CD4-positive, CD25-positive, alpha-beta regulatory T cell (primary cell): ENCODE data around the gene WDFY3. TPM values are rescaled to one million over a fixed set of nuclear protein-coding genes. Genes with fewer than 3 reads are reported as not detected.

Experiments used
- ATAC-seq, 2 donors: fragments of 150-1000 bp; cut with Tn5 transposase; one replicate each; pipeline ENCODE4 v1.10.0; 2021; ENCODE audit warnings: low read depth in 2 of 2, moderate number of reproducible peaks in 2 of 2, moderate library complexity in 1 of 2
- DNase-seq, 3 donors: peaks; one replicate each; pipeline versions ENCODE4 v3.0.0 to v3.0.0-alpha.2; 2012 to 2022; ENCODE audit warnings: mixed read lengths in 1 of 3
- H3K27ac ChIP-seq: one replicate; pipeline ENCODE4 v1.7.0; 2013; ENCODE audit warnings: mild to moderate bottlenecking, low read length; ENCODE audit not compliant: insufficient read depth, poor library complexity, severe bottlenecking
- H3K27me3 ChIP-seq: one replicate; pipeline ENCODE4 v1.7.0; 2013; ENCODE audit warnings: low read length; ENCODE audit not compliant: control insufficient read depth, insufficient read depth
- H3K36me3 ChIP-seq: one replicate; pipeline ENCODE4 v1.7.0; 2013; ENCODE audit warnings: mild to moderate bottlenecking, low read length, moderate library complexity; ENCODE audit not compliant: control insufficient read depth, insufficient read depth
- H3K4me1 ChIP-seq: 2 replicates; pipeline ENCODE4 v1.7.0; 2013; ENCODE audit warnings: mild to moderate bottlenecking, low read length; ENCODE audit not compliant: insufficient read depth, control insufficient read depth, poor library complexity, severe bottlenecking
- H3K4me3 ChIP-seq: one replicate; pipeline ENCODE4 v1.7.0; 2013; ENCODE audit warnings: low read depth, mild to moderate bottlenecking, low read length, moderate library complexity
- H3K9me3 ChIP-seq, 2 experiments: 1 replicate in 1 of 2; 2 replicates in 1 of 2; pipeline ENCODE4 v1.7.0; 2013; ENCODE audit warnings: low read length in 2 of 2, mild to moderate bottlenecking in 1 of 2, moderate library complexity in 1 of 2; ENCODE audit not compliant: control insufficient read depth in 2 of 2
- H3K27ac Mint-ChIP-seq, 3 donors: one replicate each; pipeline ENCODE4 v1.8.0; 2020 to 2022; ENCODE audit warnings: mild to moderate bottlenecking in 3 of 3, mixed read lengths in 3 of 3, moderate library complexity in 2 of 3
- H3K27me3 Mint-ChIP-seq: one replicate; pipeline ENCODE4 v1.8.0; 2022; ENCODE audit warnings: mild to moderate bottlenecking, mixed read lengths
- H3K36me3 Mint-ChIP-seq: one replicate; pipeline ENCODE4 v1.8.0; 2020; ENCODE audit warnings: mixed read lengths
- H3K4me1 Mint-ChIP-seq, 4 donors: one replicate each; pipeline ENCODE4 v1.8.0; 2020 to 2022; ENCODE audit warnings: mixed read lengths in 4 of 4, mild to moderate bottlenecking in 1 of 4
- H3K4me3 Mint-ChIP-seq, 4 donors: one replicate each; pipeline ENCODE4 v1.8.0; 2020 to 2022; ENCODE audit warnings: mild to moderate bottlenecking in 4 of 4, mixed read lengths in 4 of 4, moderate library complexity in 3 of 4
- H3K9me3 Mint-ChIP-seq, 7 donors: one replicate each; pipeline ENCODE4 v1.8.0; 2020 to 2022; ENCODE audit warnings: mixed read lengths in 7 of 7, mild to moderate bottlenecking in 3 of 7, moderate library complexity in 2 of 7
- polyA plus RNA-seq, 4 donors: library from polyadenylated mRNA; unstranded; fragments of 300-500 nt; fragmentation: Illumina TruSeq; gene quantifications; one replicate each; pipeline ENCODE4 v1.2.3, GENCODE V29; 2021
- total RNA-seq: library from RNA; stranded (reverse); gene quantifications from one replicate; pipeline ENCODE4 v1.2.3, GENCODE V29; 2022

WDFY3 gene
- total and polyA plus RNA-seq, 5 donors from 2014 or later: 0.44 TPM; not detected in 4

GRCh38 chr4:84697615-84698201 is 268.8 kb downstream of the WDFY3 start:
- Mint-ChIP-seq H3K27ac (no peak overlapping the region), H3K4me1 (no peaks in the 10 kb centered on the region), H3K27me3 (no peaks in the 10 kb centered on the region), H3K4me3 (no peak overlapping the region), H3K36me3 (no peaks in the 10 kb centered on the region), H3K9me3 (peaks cover 0 to 2% (median 0%) of the 10 kb centered on the region in 7 donors)
- DNase-seq (no peak), ATAC-seq (no peak)
- Histone ChIP-seq H3K27ac (no peak overlapping the region), H3K9me3 (no peaks in the 10 kb centered on the region), H3K27me3 (no peaks in the 10 kb centered on the region), H3K36me3 (no peaks in the 10 kb centered on the region), H3K4me1 (no peaks in the 10 kb centered on the region), H3K4me3 (no peak overlapping the region)

DNA sequence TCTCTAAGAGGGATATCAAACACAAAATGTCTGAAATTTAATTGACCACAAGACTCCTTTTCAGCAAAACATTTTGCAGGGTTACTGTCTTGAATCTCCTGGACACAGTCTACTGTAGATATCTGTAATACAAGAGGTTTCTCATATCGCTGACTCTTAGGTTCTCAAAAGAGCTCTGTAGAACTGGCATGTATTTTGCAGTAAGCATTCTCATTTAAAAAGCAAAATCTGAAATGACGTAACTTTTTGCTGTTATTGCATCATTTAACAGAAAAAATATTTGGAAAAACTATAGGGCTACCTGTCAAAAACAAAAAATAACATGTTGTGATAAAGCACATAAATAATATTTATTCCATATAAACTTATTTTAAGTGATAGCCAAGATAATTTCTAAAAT is 269.3 kb downstream of the WDFY3 start:
- H3K36me3 ChIP-seq: no peaks in the 10 kb centered on the region
- H3K27me3 ChIP-seq: no peaks in the 10 kb centered on the region
- no peak overlapping the region for H3K4me3 Mint-ChIP-seq
- no peak overlapping the region for H3K27ac ChIP-seq
- no peaks in the 10 kb centered on the region for H3K4me1 ChIP-seq
- DNase-seq (no peak), ATAC-seq (no peak)
- peaks cover 0 to 2% (median 0%) of the 10 kb centered on the region in 7 donors for H3K9me3 Mint-ChIP-seq
- H3K27ac Mint-ChIP-seq: no peak overlapping the region
- no peak overlapping the region for H3K4me3 ChIP-seq
- H3K36me3 Mint-ChIP-seq: no peaks in the 10 kb centered on the region
- no peaks in the 10 kb centered on the region for H3K27me3 Mint-ChIP-seq
- no peaks in the 10 kb centered on the region for H3K4me1 Mint-ChIP-seq
- H3K9me3 ChIP-seq: no peaks in the 10 kb centered on the region

DNA sequence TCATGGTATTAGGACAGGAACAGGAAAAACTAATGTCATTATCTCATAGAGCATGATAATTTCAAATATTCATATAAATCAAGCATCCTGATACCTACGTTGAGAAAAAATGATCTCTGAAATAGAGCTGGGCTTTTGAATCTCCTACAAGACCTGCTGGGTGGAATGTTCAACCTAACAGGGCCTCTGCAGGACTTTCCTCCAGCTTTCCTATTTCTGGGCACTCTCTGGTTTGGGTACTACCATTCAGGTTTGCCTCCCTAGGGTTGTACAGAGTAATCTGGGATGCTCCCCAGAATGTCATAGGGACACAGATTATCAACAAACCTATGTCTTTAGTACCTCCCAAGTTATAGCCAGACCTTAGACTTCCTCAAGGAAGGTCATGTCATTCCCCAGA is 274.7 kb downstream of the WDFY3 start:
- H3K4me1 Mint-ChIP-seq: no peaks in the 10 kb centered on the region
- ATAC-seq: no peak
- H3K36me3 ChIP-seq: no peaks in the 10 kb centered on the region

DNA sequence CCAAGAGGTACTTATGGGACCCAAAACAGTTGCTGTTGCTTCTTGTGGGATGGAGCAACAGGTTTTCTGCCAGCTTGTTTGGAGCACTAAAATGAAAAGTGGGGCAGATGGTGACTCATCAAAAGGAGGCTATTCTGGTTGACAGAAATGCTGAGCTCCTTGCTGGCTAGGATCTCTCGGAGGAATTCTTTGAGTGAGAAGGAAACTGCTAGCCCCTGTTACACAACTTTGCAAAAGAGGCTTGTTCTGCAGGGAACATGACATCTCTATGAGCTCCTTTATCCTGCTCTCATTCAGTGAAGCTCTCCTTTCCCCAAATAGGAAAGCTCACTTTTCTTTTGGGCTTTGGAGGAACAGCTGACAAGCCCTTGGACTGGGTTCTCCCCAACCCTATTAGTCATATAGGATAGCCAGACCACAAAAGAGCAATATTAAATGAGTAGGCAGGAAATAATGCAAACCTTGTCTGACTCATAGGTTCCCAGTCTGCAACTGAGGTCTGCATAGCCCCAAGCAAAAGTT is 275.3 kb downstream of the WDFY3 start:
- no peaks in the 10 kb centered on the region for H3K36me3 Mint-ChIP-seq
- H3K27me3 Mint-ChIP-seq: no peaks in the 10 kb centered on the region
- Histone ChIP-seq H3K27me3 (no peaks in the 10 kb centered on the region), H3K9me3 (no peaks in the 10 kb centered on the region), H3K4me1 (no peaks in the 10 kb centered on the region), H3K4me3 (no peak overlapping the region), H3K27ac (no peak overlapping the region), H3K36me3 (no peaks in the 10 kb centered on the region)
- ATAC-seq (no peak), DNase-seq (no peak)
- H3K27ac Mint-ChIP-seq: no peak overlapping the region
- no peak overlapping the region for H3K4me3 Mint-ChIP-seq
- H3K9me3 Mint-ChIP-seq: peaks cover 0 to 1% (median 0%) of the 10 kb centered on the region in 7 donors
- no peaks in the 10 kb centered on the region for H3K4me1 Mint-ChIP-seq

More for the DNA sequence above, 274.7 kb downstream of the WDFY3 start:
- Mint-ChIP-seq H3K9me3 (peaks cover 0 to 1% (median 0%) of the 10 kb centered on the region in 7 donors), H3K27ac (no peak overlapping the region), H3K27me3 (no peaks in the 10 kb centered on the region), H3K4me3 (no peak overlapping the region), H3K36me3 (no peaks in the 10 kb centered on the region)
- Histone ChIP-seq H3K9me3 (no peaks in the 10 kb centered on the region), H3K4me1 (no peaks in the 10 kb centered on the region), H3K27me3 (no peaks in the 10 kb centered on the region), H3K4me3 (no peak overlapping the region), H3K27ac (no peak overlapping the region)
- no peak for DNase-seq

DNA sequence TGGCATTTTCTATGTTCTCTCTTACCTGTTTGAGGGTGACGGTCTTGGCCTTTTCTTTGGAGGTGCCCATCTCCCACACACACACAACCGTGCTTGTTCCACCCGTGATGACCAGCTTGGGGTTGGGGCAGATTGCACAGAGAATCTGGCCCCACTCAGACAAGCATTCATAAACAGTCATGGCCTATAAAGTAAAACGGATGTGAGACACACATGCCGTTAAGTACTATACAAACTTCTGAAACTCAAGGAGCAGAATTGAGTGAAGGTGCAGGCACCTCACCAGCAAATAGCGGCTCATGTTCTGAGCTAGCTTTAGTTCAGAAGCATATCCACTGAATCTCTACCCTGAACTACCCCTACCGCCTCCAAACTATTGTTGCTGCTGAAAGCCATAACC is 276.0 kb downstream of the WDFY3 start:
- ATAC-seq (no peak), DNase-seq (no peak)
- H3K36me3 Mint-ChIP-seq: no peaks in the 10 kb centered on the region

DNA sequence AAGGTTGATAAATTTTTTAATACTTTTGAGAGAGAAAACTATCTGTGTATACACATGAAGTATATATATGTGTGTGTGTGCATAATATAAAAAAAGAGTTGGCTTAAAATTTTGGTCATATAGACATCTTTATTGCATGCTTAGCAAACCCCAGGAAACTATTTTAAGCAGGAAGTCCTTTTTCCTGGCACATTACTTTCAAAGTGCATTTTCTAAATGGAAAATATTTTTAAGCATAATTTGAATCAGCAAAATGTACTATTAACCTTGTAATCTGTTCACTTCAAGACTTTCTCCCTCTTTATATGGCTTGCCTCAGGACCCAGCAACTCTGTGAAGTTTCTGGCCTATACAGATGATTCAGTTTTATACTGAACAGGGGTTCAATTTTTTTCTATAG is 277.3 kb downstream of the WDFY3 start:
- no peaks in the 10 kb centered on the region for H3K4me1 Mint-ChIP-seq
- H3K4me1 ChIP-seq: no peaks in the 10 kb centered on the region
- H3K9me3 ChIP-seq: no peaks in the 10 kb centered on the region
- no peak overlapping the region for H3K27ac Mint-ChIP-seq
- H3K27me3 ChIP-seq: no peaks in the 10 kb centered on the region
- H3K4me3 ChIP-seq: no peak overlapping the region
- no peaks in the 10 kb centered on the region for H3K27me3 Mint-ChIP-seq
- no peaks in the 10 kb centered on the region for H3K36me3 ChIP-seq
- DNase-seq (no peak), ATAC-seq (no peak)
- no peaks in the 10 kb centered on the region for H3K36me3 Mint-ChIP-seq
- no peaks in the 10 kb centered on the region for H3K9me3 Mint-ChIP-seq
- H3K27ac ChIP-seq: no peak overlapping the region
- no peak overlapping the region for H3K4me3 Mint-ChIP-seq

More for the DNA sequence above, 276.0 kb downstream of the WDFY3 start:
- H3K27me3 Mint-ChIP-seq: no peaks in the 10 kb centered on the region
- H3K27ac Mint-ChIP-seq: no peak overlapping the region
- Histone ChIP-seq H3K27me3 (no peaks in the 10 kb centered on the region), H3K4me1 (no peaks in the 10 kb centered on the region), H3K9me3 (no peaks in the 10 kb centered on the region), H3K4me3 (no peak overlapping the region), H3K36me3 (no peaks in the 10 kb centered on the region), H3K27ac (no peak overlapping the region)
- no peak overlapping the region for H3K4me3 Mint-ChIP-seq
- peaks cover 0 to 1% (median 0%) of the 10 kb centered on the region in 7 donors for H3K9me3 Mint-ChIP-seq
- no peaks in the 10 kb centered on the region for H3K4me1 Mint-ChIP-seq

DNA sequence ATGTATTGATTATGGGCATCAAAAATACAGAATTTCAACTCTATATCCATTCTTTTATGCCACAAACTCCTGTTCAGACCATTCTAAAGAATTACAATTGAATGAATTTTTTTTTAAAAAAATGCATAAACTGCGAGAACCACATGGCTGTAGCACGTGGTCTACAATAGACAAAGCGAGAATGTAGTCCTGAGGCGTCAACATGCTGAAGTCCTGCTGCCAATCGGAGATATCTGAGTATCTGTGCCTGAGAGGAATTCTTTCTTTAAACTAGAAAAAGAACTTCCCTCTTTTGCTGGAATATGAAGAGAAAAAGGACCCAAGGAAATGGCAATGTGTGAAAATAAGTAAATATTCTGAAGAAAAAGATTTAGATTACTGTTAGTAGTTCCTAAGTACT is 277.9 kb downstream of the WDFY3 start:
- Mint-ChIP-seq H3K4me1 (no peaks in the 10 kb centered on the region), H3K27me3 (no peaks in the 10 kb centered on the region), H3K9me3 (no peaks in the 10 kb centered on the region), H3K27ac (no peak overlapping the region), H3K36me3 (no peaks in the 10 kb centered on the region), H3K4me3 (peak overlapping the region in 1 of 4 donors; percentile 38)
- Histone ChIP-seq H3K9me3 (no peaks in the 10 kb centered on the region), H3K4me3 (no peak overlapping the region), H3K27me3 (no peaks in the 10 kb centered on the region), H3K36me3 (no peaks in the 10 kb centered on the region), H3K4me1 (no peaks in the 10 kb centered on the region), H3K27ac (no peak overlapping the region)
- ATAC-seq: no peak
- DNase-seq: no peak

DNA sequence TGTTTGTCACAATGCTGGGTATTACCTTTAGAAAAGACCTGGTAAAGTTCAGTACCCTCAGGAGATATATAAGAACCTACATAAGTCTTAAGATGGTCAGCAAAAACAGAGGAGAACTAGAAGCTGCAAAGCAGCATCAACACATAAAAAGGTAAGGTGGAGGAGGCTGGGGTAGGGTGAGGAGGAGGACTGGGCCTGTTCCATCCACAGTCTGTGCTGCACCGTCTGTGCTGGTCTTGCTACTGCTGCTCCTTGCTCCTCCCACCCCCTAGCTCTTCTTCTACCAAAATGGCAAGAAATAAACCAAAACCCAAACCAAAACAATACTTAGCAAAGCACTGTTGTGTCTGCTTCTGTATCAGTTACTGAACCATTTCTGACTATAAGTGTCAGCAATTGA is 281.4 kb downstream of the WDFY3 start:
- Mint-ChIP-seq H3K27me3 (no peaks in the 10 kb centered on the region), H3K4me3 (no peak overlapping the region), H3K36me3 (no peaks in the 10 kb centered on the region), H3K27ac (no peak overlapping the region), H3K4me1 (peaks cover 0 to 6% (median 2%) of the 10 kb centered on the region in 4 donors), H3K9me3 (no peaks in the 10 kb centered on the region)
- Histone ChIP-seq H3K9me3 (no peaks in the 10 kb centered on the region), H3K27me3 (no peaks in the 10 kb centered on the region), H3K4me1 (no peaks in the 10 kb centered on the region), H3K36me3 (no peaks in the 10 kb centered on the region), H3K27ac (no peak overlapping the region), H3K4me3 (no peak overlapping the region)
- ATAC-seq: no peak
- no peak for DNase-seq
